HCT116 (cell line): ENCODE measurements around the gene C20orf96. TPM values are rescaled to one million over a fixed set of nuclear protein-coding genes. Genes with fewer than 3 reads are reported as not detected.

ENCODE experiments used
- ATAC-seq: fragments of 200-7000 bp; cut with Tn5 transposase; 2 replicates; pipeline ENCODE4 v1.9.1; 2020; ENCODE audit warnings: mild to moderate bottlenecking, moderate library complexity
- BruUV-seq: library from RNA; stranded (reverse); fragments of 400-500 nt; replicated peaks from 2 replicates; lab custom pipeline; 2021; lab: Mats Ljungman, UMichigan
- CTCF ChIA-PET: fragments of 300-600 bp; sonication (Branson Sonifier 250); formaldehyde crosslinking; loops from one replicate; lab custom pipeline; 2021; ENCODE audit warnings: antibody characterized with exemption; lab: Charles Lee
- POLR2A ChIA-PET: fragments of 300-600, 350-600 bp; sonication (Branson Sonifier 250); formaldehyde crosslinking; loops from one replicate; lab custom pipeline; 2021; ENCODE audit warnings: antibody characterized with exemption; lab: Charles Lee
- RAD21 ChIA-PET, 2 experiments: fragments of 300-600 bp; sonication (Branson Sonifier 250); formaldehyde crosslinking; loops; one replicate each; lab custom pipeline; 2023; ENCODE audit warnings: low total read pairs in 2 of 2; ENCODE audit not compliant: uncharacterized antibody in 2 of 2, unreplicated experiment in 2 of 2, low non-redundant PET in 1 of 2; lab: Charles Lee
- DNase-seq: peaks from one replicate; pipeline ENCODE4 v3.0.0-alpha.2; 2010; ENCODE audit warnings: low read depth, low spot score
- H2AFZ ChIP-seq: fragments of 200-600 bp; shearing (Covaris generic), sonication (generic); 2 replicates; pipeline ENCODE4 v1.6.1; 2017; ENCODE audit warnings: low read depth, mixed run types, mixed read lengths, antibody characterized with exemption, low read length; ENCODE audit not compliant: poor library complexity, severe bottlenecking
- H3K27ac ChIP-seq: 2 replicates; pipeline ENCODE4 v1.5.1; 2012; ENCODE audit warnings: low read depth, low read length
- H3K27me3 ChIP-seq: fragments of 200-600 bp; sonication (generic); 2 replicates; pipeline ENCODE4 v1.6.1; 2016; ENCODE audit warnings: mixed run types, low read length, mixed read lengths; ENCODE audit not compliant: insufficient read depth
- H3K36me3 ChIP-seq, 2 experiments: fragments of 200-500 bp in 1 of 2; fragments of 200-600 bp in 1 of 2; sonication (Bioruptor generic) in 1 of 2; sonication (generic) in 1 of 2; 2 replicates each; pipeline versions ENCODE4 v1.5.1 to v1.6.1; 2014 to 2016; ENCODE audit warnings: low read length in 2 of 2, inconsistent platforms in 1 of 2, mixed read lengths in 1 of 2, mixed run types in 1 of 2; ENCODE audit not compliant: insufficient read depth in 2 of 2, control insufficient read depth in 1 of 2
- H3K4me1 ChIP-seq, 2 experiments: fragments of 200-600 bp in 1 of 2; sonication (generic) in 1 of 2; 2 replicates each; pipeline versions ENCODE4 v1.5.1 to v1.6.1; 2012 to 2017; ENCODE audit warnings: low read length in 2 of 2, inconsistent platforms in 1 of 2, mild to moderate bottlenecking in 1 of 2, mixed read lengths in 1 of 2, mixed run types in 1 of 2, moderate library complexity in 1 of 2; ENCODE audit not compliant: insufficient read depth in 2 of 2, control insufficient read depth in 1 of 2
- H3K4me2 ChIP-seq: fragments of 200-600 bp; sonication (generic); 2 replicates; pipeline ENCODE4 v1.6.1; 2017; ENCODE audit warnings: mixed run types, low read length, mixed read lengths
- H3K4me3 ChIP-seq, 2 experiments: fragments of 200-600 bp in 1 of 2; sonication (generic) in 1 of 2; replicated peaks in 1 of 2; 2 replicates each; pipeline ENCODE4 v1.5.1; 2011 to 2016; ENCODE audit warnings: low read length in 2 of 2, control low read depth in 1 of 2, low read depth in 1 of 2, mild to moderate bottlenecking in 1 of 2, mixed read lengths in 1 of 2, mixed run types in 1 of 2
- H3K79me2 ChIP-seq: fragments of 200-600 bp; sonication (generic); 2 replicates; pipeline ENCODE4 v1.6.1; 2017; ENCODE audit warnings: mild to moderate bottlenecking, mixed run types, low read length, moderate library complexity, mixed read lengths; ENCODE audit not compliant: insufficient read depth
- H3K9ac ChIP-seq: fragments of 200-600 bp; sonication (generic); 2 replicates; pipeline ENCODE4 v1.6.1; 2016; ENCODE audit warnings: low read length, mixed read lengths
- H3K9me2 ChIP-seq: fragments of 200-600 bp; sonication (generic), shearing (Covaris generic); 2 replicates; pipeline ENCODE4 v1.6.1; 2017; ENCODE audit warnings: mixed run types, mild to moderate bottlenecking, moderate library complexity; ENCODE audit not compliant: insufficient read depth
- H3K9me3 ChIP-seq, 2 experiments: fragments of 200-500 bp in 1 of 2; fragments of 200-600 bp in 1 of 2; sonication (Bioruptor generic) in 1 of 2; sonication (generic) in 1 of 2; 2 replicates each; pipeline ENCODE4 v1.6.1; 2014 to 2017; ENCODE audit warnings: low read length in 2 of 2, mixed read lengths in 2 of 2, inconsistent platforms in 1 of 2, low read depth in 1 of 2, mild to moderate bottlenecking in 1 of 2, mixed run types in 1 of 2, moderate library complexity in 1 of 2; ENCODE audit not compliant: control insufficient read depth in 1 of 2, insufficient read depth in 1 of 2
- H4K20me1 ChIP-seq: fragments of 200-600 bp; sonication (generic), shearing (Covaris generic); 2 replicates; pipeline ENCODE4 v1.6.1; 2017; ENCODE audit warnings: mixed run types, mild to moderate bottlenecking, moderate library complexity; ENCODE audit not compliant: insufficient read depth
- ATF3 ChIP-seq: IDR thresholded peaks from 2 replicates; pipeline ENCODE4 v1.6.1; 2012
- CBX3 ChIP-seq: IDR thresholded peaks from 2 replicates; pipeline ENCODE4 v1.6.1; 2012; ENCODE audit warnings: low read depth
- CEBPB ChIP-seq: IDR thresholded peaks from 2 replicates; pipeline ENCODE4 v1.6.1; 2012; ENCODE audit warnings: low read depth
- CTCF ChIP-seq, 3 experiments: fragments of 200-600 bp in 1 of 3; sonication (generic) in 1 of 3; IDR thresholded peaks in 2 of 3; conservative IDR thresholded peaks in 1 of 3; 2 replicates each; pipeline ENCODE4 v1.5.1; 2012 to 2017; ENCODE audit warnings: low read depth in 2 of 3, low read length in 2 of 3, antibody characterized with exemption in 1 of 3, borderline replicate concordance in 1 of 3, control low read depth in 1 of 3, mild to moderate bottlenecking in 1 of 3, mixed read lengths in 1 of 3, mixed run types in 1 of 3, moderate library complexity in 1 of 3; ENCODE audit not compliant: insufficient read depth in 1 of 3
- EGR1 ChIP-seq: IDR thresholded peaks from 2 replicates; pipeline ENCODE4 v1.6.1; 2012; ENCODE audit warnings: low read depth
- ELF1 ChIP-seq: IDR thresholded peaks from 2 replicates; pipeline ENCODE4 v1.6.1; 2012; ENCODE audit warnings: low read depth, borderline replicate concordance
- EZH2 ChIP-seq: fragments of 200-600 bp; sonication (generic); IDR thresholded peaks from 2 replicates; pipeline ENCODE4 v1.6.1; 2017; ENCODE audit warnings: antibody characterized with exemption, mixed run types
- FOSL1 ChIP-seq: IDR thresholded peaks from 2 replicates; pipeline ENCODE4 v1.6.1; 2012; ENCODE audit warnings: low read depth
- MAX ChIP-seq: IDR thresholded peaks from 2 replicates; pipeline ENCODE4 v1.6.1; 2012
- POLR2A ChIP-seq: IDR thresholded peaks from 2 replicates; pipeline ENCODE4 v1.7.0; 2011; ENCODE audit warnings: borderline replicate concordance; ENCODE audit not compliant: insufficient read depth, insufficient read length; ENCODE audit errors: extremely low read depth
- RAD21 ChIP-seq: IDR thresholded peaks from 2 replicates; pipeline ENCODE4 v1.6.1; 2012; ENCODE audit warnings: low read depth, mild to moderate bottlenecking
- REST ChIP-seq: IDR thresholded peaks from 2 replicates; pipeline ENCODE4 v1.6.1; 2012; ENCODE audit warnings: low read depth
- SIN3A ChIP-seq: IDR thresholded peaks from 2 replicates; pipeline ENCODE4 v1.6.1; 2012; ENCODE audit warnings: low read depth
- SP1 ChIP-seq: IDR thresholded peaks from 2 replicates; pipeline ENCODE4 v1.6.1; 2012; ENCODE audit warnings: low read depth
- SRF ChIP-seq: IDR thresholded peaks from 2 replicates; pipeline ENCODE4 v1.6.1; 2012; ENCODE audit warnings: low read depth
- TCF7L2 ChIP-seq: IDR thresholded peaks from 2 replicates; pipeline ENCODE4 v1.7.0; 2011; ENCODE audit warnings: borderline replicate concordance, inconsistent platforms; ENCODE audit not compliant: insufficient read depth, insufficient read length; ENCODE audit errors: extremely low read depth
- YY1 ChIP-seq: IDR thresholded peaks from 2 replicates; pipeline ENCODE4 v1.6.1; 2011; ENCODE audit warnings: low read length, low read depth, moderate library complexity, mild to moderate bottlenecking; ENCODE audit not compliant: insufficient replicate concordance; ENCODE audit errors: extremely low read depth
- ZBTB33 ChIP-seq: IDR thresholded peaks from 2 replicates; pipeline ENCODE4 v1.6.1; 2011; ENCODE audit warnings: mild to moderate bottlenecking, low read length, moderate library complexity; ENCODE audit not compliant: insufficient replicate concordance; ENCODE audit errors: extremely low read depth
- ZFX ChIP-seq: fragments of 450-650 bp; IDR thresholded peaks from 2 replicates; pipeline ENCODE4 v1.6.1; 2017
- ZNF274 ChIP-seq: fragments of 200-500 bp; sonication (Bioruptor generic); IDR thresholded peaks from 2 replicates; pipeline ENCODE4 v1.6.1; 2014; ENCODE audit warnings: mild to moderate bottlenecking, low read depth, low read length, inconsistent platforms
- intact Hi-C: fragments of 100-400 bp; cut with micrococcal nuclease; formaldehyde crosslinking; loops from 2 replicates; pipeline ENCODE4 v1.10.0; 2022
- total RNA-seq: library from RNA; stranded (reverse); gene quantifications from one replicate; pipeline ENCODE4 v1.2.1, GENCODE V29; 2021; ENCODE audit not compliant: unreplicated experiment

The C20orf96 gene
- total RNA-seq, 1 experiment from 2014 or later: 22.1 TPM

GRCh38 chr20:272718-273117, 17.8 kb downstream of the C20orf96 start:
- ATAC-seq (no peak), DNase-seq (no peak)
- Histone ChIP-seq H3K9me2 (no peaks in the 10 kb centered on the region), H3K4me1 (no peaks in the 10 kb centered on the region), H2AFZ (no peak overlapping the region), H3K4me2 (no peak overlapping the region), H3K9ac (no peak overlapping the region), H3K4me3 (no peak overlapping the region), H4K20me1 (no peaks in the 10 kb centered on the region), H3K9me3 (no peaks in the 10 kb centered on the region), H3K27ac (no peak overlapping the region), H3K36me3 (peaks cover 2 to 18% of the 10 kb centered on the region in 2 experiments; a peak in 2 of 4 replicates), H3K79me2 (no peaks in the 10 kb centered on the region), H3K27me3 (no peaks in the 10 kb centered on the region)
- TF ChIP-seq ZBTB33 (no peak), ZFX (no peak), YY1 (no peak), MAX (no peak), CBX3 (no peak), SIN3A (no peak), ZNF274 (no peak), CEBPB (no peak), RAD21 (no peak), FOSL1 (no peak), POLR2A (no peak), ATF3 (no peak), SP1 (no peak), EGR1 (no peak), EZH2 (no peak), REST (no peak), TCF7L2 (no peak), ELF1 (no peak), SRF (no peak), CTCF (IDR thresholded peaks at IDR 0.05 in 2 of 3, conservative IDR thresholded peaks at IDR 0.05 in 1 of 3; ENCODE audit: borderline replicate concordance in 1 of 3, insufficient read depth in 1 of 3, low read depth in 2 of 3, low read length in 2 of 3) (no peak)
- no TSS peak for BruUV-seq
- CTCF ChIA-PET: no interaction called here
- intact Hi-C loops: no loop called here
- POLR2A ChIA-PET: no interaction called here
- RAD21 ChIA-PET: no interaction called here
